HTR-8/SVneo (cell line): ENCODE measurements around the gene PANK2.
"Not testable (repeated sequence)": the region's sequence is repeated elsewhere in the genome, so short reads cannot be mapped to it uniquely, and the experiment has no call there.

Experiments used
- DNase-seq: peaks from one replicate; pipeline ENCODE4 v3.0.0; 2011; ENCODE audit warnings: low spot score, mixed read lengths; ENCODE audit not compliant: insufficient read length
- FAIRE-seq: peaks from 2 replicates; lab custom pipeline; 2011; peaks lifted over from hg19 to GRCh38; lab: Jason Lieb, UNC

PANK2 gene

DNA sequence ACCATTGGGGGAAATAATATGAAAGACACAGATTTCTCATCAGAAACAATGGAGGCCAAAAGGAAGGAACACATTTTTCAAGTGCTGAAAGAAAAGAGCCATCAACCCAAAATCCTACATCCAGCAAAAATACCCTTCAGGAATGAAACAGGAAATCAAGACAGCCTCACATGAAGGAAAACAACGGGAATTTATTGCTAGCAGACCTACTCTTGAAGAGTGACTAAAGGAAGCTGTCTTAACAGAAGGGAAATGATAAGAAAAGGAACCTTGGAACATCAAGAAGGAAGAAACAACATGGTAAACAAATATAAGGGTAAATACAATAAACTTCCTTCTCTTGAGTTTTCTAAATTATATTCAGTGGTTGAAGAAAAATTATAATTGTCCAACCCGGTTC, 82.0 kb downstream of the PANK2 start:
- DNase-seq, result no peak
- FAIRE-seq, result no peak

DNA sequence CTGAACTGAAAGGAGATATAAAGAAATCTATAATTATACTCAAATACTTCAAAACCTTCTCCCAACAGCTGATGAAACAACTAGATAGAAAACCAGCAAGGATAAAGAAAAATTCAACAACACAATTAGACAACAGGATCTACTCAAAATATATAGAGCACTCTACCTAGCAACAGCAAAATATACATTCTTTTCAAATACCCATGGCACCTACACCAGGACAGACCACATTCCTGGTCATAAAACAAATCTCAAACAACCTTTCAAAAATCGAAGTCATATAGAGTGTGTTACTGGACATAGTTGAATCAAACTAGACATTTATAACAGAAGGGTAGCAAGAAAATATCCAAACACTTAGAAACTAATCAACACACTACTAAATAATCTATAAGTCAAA, 83.0 kb downstream of the PANK2 start:
- FAIRE-seq (no peak), DNase-seq (no peak)

DNA sequence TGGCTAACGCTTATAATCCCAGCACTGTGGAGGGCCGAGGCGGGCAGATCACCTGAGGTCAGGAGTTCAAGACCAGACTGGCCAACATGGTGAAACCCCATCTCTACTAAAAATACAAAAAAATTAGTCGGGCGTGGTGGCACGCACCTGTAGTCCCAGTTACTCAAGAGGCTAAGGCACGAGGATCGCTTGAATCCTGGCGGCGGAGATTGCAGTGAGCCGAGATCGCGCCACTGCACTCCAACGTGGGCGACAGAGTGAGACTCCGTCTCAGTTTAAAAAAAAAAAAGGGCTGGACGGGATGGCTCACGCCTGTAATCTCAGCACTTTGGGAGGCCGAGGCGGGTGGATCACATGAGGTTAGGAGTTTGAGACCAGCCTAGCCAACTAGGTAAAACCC, 83.4 kb downstream of the PANK2 start:
- not testable (repeated sequence) for FAIRE-seq, DNase-seq

DNA sequence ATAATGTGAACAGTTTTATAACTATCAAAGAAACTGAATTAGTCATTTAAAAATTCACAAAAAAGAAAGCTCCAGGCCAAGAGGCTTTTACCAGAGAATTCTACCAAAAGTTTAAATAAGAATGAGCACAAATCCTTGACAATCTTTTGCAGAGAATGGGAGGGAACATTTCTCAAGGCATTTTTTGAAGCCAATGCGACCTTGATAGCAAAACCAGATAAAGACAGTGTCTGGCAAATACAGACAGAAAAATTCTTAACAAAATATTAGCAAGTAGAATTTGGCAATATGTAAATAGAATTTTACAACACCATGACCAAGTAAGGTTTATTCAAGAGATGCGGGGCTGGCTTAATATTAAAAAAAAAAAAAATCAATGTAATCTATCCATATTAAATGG, 84.5 kb downstream of the PANK2 start:
- FAIRE-seq, result no peak
- DNase-seq, result no peak

DNA sequence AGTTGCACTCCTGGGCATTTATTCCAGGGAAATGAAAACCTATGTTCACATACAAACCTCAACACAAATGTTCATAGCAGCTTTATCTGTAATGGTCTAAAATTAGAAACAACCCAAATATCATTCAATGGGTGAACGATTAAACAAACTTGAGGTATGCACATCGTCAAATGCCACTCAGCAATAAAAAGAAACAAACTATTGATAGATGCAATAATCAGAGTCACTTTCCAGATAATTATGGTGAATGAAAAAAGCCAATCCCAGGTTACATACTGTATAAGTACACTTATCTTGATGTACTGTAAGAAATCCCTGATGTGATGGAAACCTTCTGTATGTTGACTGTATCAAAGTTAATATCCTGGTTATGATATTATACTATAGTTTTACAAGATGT, 87.3 kb downstream of the PANK2 start:
- no peak for DNase-seq
- FAIRE-seq, result no peak
